Neural cell (in vitro differentiated cells): ENCODE data around the gene PTOV1.

Source experiments
- CTCF ChIP-seq: fragments of 450-650 bp; IDR thresholded peaks from 2 replicates; pipeline ENCODE4 v1.5.1; 2014; ENCODE audit warnings: antibody characterized with exemption, mild to moderate bottlenecking, moderate library complexity; ENCODE audit not compliant: poor library complexity, severe bottlenecking
- EP300 ChIP-seq: fragments of 450-650 bp; conservative IDR thresholded peaks from 2 replicates; pipeline ENCODE4 v1.6.1; 2014; ENCODE audit warnings: antibody characterized with exemption, mild to moderate bottlenecking, moderate library complexity; ENCODE audit not compliant: poor library complexity, severe bottlenecking
- EZH2 ChIP-seq: fragments of 200-600, 300-800 bp; shearing (Covaris generic), sonication (generic); IDR thresholded peaks from 2 replicates; pipeline ENCODE4 v1.6.1; 2014; ENCODE audit warnings: antibody characterized with exemption, low read length, borderline replicate concordance, mild to moderate bottlenecking; ENCODE audit not compliant: insufficient read depth, poor library complexity, severe bottlenecking
- POLR2AphosphoS5 ChIP-seq: IDR thresholded peaks from 2 replicates; pipeline ENCODE4 v1.6.1; 2012
- RAD21 ChIP-seq: fragments of 450-650 bp; conservative IDR thresholded peaks from 2 replicates; pipeline ENCODE4 v1.6.1; 2014; ENCODE audit warnings: antibody characterized with exemption, mild to moderate bottlenecking, moderate library complexity
- REST ChIP-seq: IDR thresholded peaks from 2 replicates; pipeline ENCODE4 v1.6.1; 2012; ENCODE audit warnings: borderline replicate concordance
- SMC3 ChIP-seq: fragments of 450-650 bp; conservative IDR thresholded peaks from 2 replicates; pipeline ENCODE4 v1.6.1; 2014; ENCODE audit warnings: antibody characterized with exemption, mild to moderate bottlenecking, moderate library complexity; ENCODE audit not compliant: poor library complexity

GRCh38 chr19:49869009-49869483 lies 18.1 kb downstream of the PTOV1 start:
- TF ChIP-seq CTCF = no peak
- TF ChIP-seq EP300 = no peak
- no peak for TF ChIP-seq SMC3
- no peak for TF ChIP-seq POLR2AphosphoS5
- no peak for TF ChIP-seq EZH2
- no peak for TF ChIP-seq RAD21
- no peak for TF ChIP-seq REST
